ENCODE measurements around the gene ENDOG.
"Not testable (repeated sequence)": the region's sequence is repeated elsewhere in the genome, so short reads cannot be mapped to it uniquely, and the experiment has no call there.

The ENDOG gene

GRCh38 chr9:128860937-128861336 is 42.6 kb downstream of the ENDOG start:
- DNase-seq (ENCODE audit: low read depth) = no peak
- TF ChIP-seq, protein P1, sequence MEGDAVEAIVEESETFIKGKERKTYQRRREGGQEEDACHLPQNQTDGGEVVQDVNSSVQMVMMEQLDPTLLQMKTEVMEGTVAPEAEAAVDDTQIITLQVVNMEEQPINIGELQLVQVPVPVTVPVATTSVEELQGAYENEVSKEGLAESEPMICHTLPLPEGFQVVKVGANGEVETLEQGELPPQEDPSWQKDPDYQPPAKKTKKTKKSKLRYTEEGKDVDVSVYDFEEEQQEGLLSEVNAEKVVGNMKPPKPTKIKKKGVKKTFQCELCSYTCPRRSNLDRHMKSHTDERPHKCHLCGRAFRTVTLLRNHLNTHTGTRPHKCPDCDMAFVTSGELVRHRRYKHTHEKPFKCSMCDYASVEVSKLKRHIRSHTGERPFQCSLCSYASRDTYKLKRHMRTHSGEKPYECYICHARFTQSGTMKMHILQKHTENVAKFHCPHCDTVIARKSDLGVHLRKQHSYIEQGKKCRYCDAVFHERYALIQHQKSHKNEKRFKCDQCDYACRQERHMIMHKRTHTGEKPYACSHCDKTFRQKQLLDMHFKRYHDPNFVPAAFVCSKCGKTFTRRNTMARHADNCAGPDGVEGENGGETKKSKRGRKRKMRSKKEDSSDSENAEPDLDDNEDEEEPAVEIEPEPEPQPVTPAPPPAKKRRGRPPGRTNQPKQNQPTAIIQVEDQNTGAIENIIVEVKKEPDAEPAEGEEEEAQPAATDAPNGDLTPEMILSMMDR (IDR thresholded peaks at IDR 0.05; ENCODE audit: low read length, missing control alignments) = no peak
- no peak overlapping the region for H3K4me3 ChIP-seq (replicated peaks; ENCODE audit: low read depth, low read length)

DNA sequence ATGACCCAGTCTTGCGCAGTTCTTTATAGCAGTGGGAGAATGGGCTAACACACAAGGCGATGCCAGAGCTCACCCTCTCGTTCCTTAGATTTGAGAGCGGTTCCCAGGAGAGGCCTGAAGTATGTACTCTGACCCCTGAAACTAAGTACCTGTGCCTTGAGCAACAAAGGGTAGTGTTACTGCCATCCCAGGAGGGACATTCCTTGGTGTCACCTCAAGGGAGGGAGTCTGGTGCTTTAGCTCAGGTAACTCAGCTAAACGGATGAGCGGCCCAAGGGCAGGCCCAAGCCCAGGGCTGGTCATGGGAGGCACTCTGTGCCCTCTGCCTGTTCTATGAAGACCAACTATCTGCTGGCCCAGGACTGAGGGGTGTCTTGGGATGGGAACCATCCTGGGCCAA is 43.2 kb downstream of the ENDOG start:
- DNase-seq (ENCODE audit: low read depth) = no peak
- TF ChIP-seq, protein P1 (IDR thresholded peaks at IDR 0.05; ENCODE audit: low read length, missing control alignments) = no peak
- no peak overlapping the region for H3K4me3 ChIP-seq (replicated peaks; ENCODE audit: low read depth, low read length)

- H3K4me3 ChIP-seq (replicated peaks; ENCODE audit: low read depth, low read length) = no peak overlapping the region
- no peak for DNase-seq (ENCODE audit: low read depth)
- TF ChIP-seq, protein P1 (IDR thresholded peaks at IDR 0.05; ENCODE audit: low read length, missing control alignments) = no peak
These were observed 44.1 kb downstream of the ENDOG start for GRCh38 chr9:128862401-128862851.

- DNase-seq (ENCODE audit: low read depth) = peak; percentile 66
- no peak overlapping the region for H3K4me3 ChIP-seq (replicated peaks; ENCODE audit: low read depth, low read length)
- TF ChIP-seq, protein P1 (IDR thresholded peaks at IDR 0.05; ENCODE audit: low read length, missing control alignments) = peak; percentile 82
These were observed 45.3 kb downstream of the ENDOG start for GRCh38 chr9:128863647-128864046.

DNA sequence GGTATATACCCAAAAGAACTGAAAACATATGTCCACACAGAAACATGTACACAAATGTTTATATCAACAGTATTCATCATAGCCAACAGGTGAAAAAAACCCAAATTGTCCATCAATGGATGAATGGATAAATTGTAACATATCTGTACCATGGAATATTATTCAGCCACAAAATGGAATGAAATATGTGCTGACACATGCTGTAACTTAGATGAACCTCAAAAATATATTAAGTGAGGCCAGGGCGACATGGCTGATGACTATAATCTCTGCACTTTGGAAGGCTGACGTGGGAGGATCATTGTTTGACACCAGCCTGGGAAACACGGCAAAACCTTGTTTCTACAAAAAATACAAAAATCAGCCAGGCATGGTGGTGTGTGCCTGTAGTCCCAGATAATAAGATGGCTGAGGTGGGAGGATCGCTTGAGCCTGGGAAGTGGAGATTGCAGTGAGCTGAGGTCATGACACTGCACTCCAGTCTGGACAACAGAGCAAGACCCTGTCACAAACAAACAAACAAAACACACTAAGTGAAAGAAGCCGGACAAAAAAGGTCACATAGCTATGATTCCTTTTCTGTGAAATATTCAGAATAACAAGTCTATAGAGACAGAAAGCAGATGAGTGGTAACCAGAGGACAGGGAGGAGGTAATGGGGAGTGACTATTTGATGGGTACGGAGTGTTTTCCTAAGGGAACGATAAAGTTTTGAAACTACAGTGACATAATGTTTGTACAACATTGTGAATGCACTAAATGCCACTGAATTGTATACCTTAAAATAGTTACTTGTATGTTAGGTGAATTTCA is 52.0 kb downstream of the ENDOG start:
- H3K4me3 ChIP-seq (replicated peaks; ENCODE audit: low read depth, low read length) = no peak overlapping the region
- no peak for DNase-seq (ENCODE audit: low read depth)
- TF ChIP-seq, protein P1 (IDR thresholded peaks at IDR 0.05; ENCODE audit: low read length, missing control alignments) = no peak

DNA sequence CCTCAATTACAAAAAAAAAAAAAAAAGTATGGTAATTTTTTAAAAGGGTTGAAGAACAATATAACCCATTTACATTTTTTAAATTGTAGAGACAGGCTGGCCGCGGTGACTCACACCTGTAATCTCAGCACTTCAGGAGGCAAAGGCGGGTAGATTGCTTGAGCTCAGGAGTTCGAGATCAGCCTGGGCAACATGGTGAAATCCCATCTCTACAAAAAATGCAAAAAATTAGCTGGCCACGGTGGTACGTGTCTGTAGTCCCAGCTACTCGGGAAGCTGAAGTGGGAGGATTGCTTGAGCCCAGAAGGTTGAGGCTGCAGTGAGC is 52.6 kb downstream of the ENDOG start:
- H3K4me3 ChIP-seq (replicated peaks; ENCODE audit: low read depth, low read length); DNase-seq (ENCODE audit: low read depth): not testable (repeated sequence)
